GM12873 (cell line): Measurements from ENCODE around the gene CRYBA4.

Experiments
- TF ChIP-seq, protein P1 (sequence below): IDR thresholded peaks from 2 replicates; pipeline ENCODE4 v1.5.1; 2012; ENCODE audit warnings: low read depth, mild to moderate bottlenecking, moderate library complexity, low read length, control low read depth; ENCODE audit not compliant: insufficient read depth; ENCODE audit errors: missing control alignments

The CRYBA4 gene

DNA sequence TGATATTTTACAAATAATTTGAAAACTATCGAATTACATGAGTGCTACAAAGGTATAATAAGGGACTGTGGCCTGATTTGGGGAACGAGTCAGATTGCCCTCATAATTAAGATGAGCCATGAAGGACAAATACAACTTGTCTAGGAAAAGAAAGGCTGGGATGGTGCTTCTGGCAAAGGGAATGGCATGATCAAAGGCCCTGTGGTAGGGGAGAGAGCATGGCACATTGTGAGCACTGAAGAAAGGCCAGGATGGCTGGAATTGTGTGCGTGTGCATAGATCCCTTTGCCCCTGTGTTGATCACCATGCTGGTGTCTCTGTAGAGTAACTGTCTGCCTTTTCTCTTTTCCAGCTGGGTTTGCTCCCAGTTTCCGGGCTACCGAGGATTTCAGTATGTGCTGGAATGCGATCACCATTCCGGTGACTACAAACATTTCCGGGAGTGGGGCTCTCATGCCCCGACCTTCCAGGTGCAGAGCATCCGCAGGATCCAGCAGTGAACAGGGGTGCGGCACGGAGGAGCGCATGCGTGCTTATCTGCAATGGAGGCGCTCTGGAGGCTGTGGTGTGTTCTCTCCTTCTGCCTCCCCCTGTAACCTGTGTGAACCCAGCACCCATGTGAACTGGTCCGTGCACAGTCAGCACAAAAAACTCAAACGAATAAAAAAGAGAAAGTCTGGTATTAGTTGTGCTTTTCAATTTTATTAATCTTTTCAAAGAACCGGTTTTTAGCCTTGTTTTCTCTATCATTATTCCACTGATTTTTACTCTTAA is 8.4 kb downstream of the CRYBA4 start:
- TF ChIP-seq, protein P1, sequence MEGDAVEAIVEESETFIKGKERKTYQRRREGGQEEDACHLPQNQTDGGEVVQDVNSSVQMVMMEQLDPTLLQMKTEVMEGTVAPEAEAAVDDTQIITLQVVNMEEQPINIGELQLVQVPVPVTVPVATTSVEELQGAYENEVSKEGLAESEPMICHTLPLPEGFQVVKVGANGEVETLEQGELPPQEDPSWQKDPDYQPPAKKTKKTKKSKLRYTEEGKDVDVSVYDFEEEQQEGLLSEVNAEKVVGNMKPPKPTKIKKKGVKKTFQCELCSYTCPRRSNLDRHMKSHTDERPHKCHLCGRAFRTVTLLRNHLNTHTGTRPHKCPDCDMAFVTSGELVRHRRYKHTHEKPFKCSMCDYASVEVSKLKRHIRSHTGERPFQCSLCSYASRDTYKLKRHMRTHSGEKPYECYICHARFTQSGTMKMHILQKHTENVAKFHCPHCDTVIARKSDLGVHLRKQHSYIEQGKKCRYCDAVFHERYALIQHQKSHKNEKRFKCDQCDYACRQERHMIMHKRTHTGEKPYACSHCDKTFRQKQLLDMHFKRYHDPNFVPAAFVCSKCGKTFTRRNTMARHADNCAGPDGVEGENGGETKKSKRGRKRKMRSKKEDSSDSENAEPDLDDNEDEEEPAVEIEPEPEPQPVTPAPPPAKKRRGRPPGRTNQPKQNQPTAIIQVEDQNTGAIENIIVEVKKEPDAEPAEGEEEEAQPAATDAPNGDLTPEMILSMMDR, result no peak

- TF ChIP-seq, protein P1, result no peak
Observed at GRCh38 chr22:26631282-26631681, 9.5 kb downstream of the CRYBA4 start.

- TF ChIP-seq, protein P1, result no peak
Observed at GRCh38 chr22:26632422-26633155, 10.8 kb downstream of the CRYBA4 start.

GRCh38 chr22:26634189-26634588 is 12.4 kb downstream of the CRYBA4 start:
- TF ChIP-seq, protein P1, result no peak

DNA sequence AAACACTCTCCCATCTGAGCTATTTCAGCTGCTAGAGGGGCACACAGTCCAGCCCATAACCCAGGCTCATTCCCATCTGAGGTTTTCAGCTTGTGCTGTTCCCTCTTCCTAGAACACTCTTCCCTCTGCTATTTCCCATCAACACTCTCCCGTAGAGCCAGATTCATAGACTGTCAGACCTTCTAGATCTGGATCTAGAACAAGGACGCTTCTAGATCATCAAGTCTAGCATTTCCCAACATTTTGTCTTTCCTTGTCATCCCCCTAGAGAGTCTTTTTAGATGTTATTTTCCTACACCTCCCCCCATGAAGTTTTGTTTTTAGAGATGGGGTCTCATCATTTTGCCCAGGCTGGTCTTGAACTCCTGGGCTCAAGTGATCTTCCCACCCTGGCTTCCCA is 13.4 kb downstream of the CRYBA4 start:
- TF ChIP-seq, protein P1, result no peak

GRCh38 chr22:26636296-26636695 is 14.5 kb downstream of the CRYBA4 start:
- TF ChIP-seq, protein P1, result no peak

DNA sequence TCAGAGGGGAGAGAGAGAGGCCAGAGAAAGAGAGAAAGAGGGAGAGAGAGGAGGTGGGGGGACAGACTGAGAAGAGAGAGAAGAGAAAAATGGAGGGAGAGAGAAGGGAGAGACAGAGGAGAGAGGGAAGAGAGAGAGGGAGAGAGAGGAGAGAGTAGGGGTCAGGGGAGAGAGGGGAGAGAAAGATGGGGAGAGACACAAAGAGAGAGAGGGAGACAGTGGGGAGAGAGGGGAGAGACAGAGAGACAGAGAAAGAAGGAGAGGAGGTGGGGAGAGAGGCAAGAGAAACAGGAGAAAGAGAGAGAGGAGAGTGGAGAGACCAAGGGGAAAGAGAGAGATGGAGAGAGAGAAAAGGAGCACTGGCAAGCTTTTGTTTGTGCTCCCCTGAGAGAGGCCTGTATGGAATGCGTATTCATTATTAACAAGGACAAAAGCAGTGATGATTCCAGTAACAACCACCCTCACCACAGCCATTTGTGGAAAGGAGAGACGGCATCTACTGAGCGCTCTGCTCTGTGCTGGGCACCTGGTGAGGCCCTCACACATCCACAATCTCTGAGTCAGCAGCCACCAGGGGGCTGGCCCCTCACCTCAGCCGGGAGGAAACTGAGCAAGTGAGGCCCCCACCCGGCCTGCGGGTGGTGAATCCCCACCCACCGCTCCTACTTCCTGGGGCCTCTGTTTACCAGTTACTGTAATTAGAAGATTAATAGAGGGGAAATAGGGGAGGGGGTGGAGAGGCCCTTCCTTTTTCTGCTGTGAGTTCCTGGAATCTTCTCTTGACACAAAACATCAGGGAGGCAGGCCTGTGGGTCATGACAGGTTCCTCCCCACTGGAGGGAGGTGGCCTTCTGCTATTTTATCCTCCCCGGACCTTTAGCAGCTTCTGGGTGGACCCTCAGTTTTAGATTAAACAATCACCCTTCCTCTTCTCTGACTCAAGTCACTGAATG is 21.0 kb downstream of the CRYBA4 start:
- TF ChIP-seq, protein P1, result peak; percentile 51
